ENCODE data around the gene EXD1.
"Not testable (repeated sequence)": the region's sequence is repeated elsewhere in the genome, so short reads cannot be mapped to it uniquely, and the experiment has no call there.

The EXD1 gene

GRCh38 chr15:41230650-41231421 is at the start of gene EXD1, which contains the start of gene CHP1:
Gene EXD1, minus strand, starts transcription at chr15:41230757. Its CDS starts 4,182 bp downstream, at chr15:41226575.
Gene CHP1, plus strand, starts transcription at chr15:41231268. Its CDS starts 115 bp downstream, at chr15:41231383.
- DNase-seq (ENCODE audit: low spot score): peak; percentile 95

GRCh38 chr15:41279535-41280283 is 49.2 kb upstream of the EXD1 start:
- no peak for DNase-seq (ENCODE audit: low spot score)

- DNase-seq (ENCODE audit: low spot score): no peak
These were observed 47.8 kb upstream of the EXD1 start for GRCh38 chr15:41278319-41278718.

- DNase-seq (ENCODE audit: low spot score): no peak
These were observed 46.3 kb upstream of the EXD1 start for GRCh38 chr15:41276831-41277230.

GRCh38 chr15:41269887-41270286 is 39.3 kb upstream of the EXD1 start:
- no peak for DNase-seq (ENCODE audit: low spot score)

- DNase-seq (ENCODE audit: low spot score): no peak
These were observed 33.4 kb upstream of the EXD1 start for GRCh38 chr15:41263891-41264351.

GRCh38 chr15:41262571-41262970 is 32.0 kb upstream of the EXD1 start:
- no peak for DNase-seq (ENCODE audit: low spot score)

GRCh38 chr15:41260924-41261323 is 30.4 kb upstream of the EXD1 start:
- DNase-seq (ENCODE audit: low spot score): not testable (repeated sequence)

GRCh38 chr15:41259546-41260189 is 29.1 kb upstream of the EXD1 start:
- DNase-seq (ENCODE audit: low spot score): no peak

- DNase-seq (ENCODE audit: low spot score): no peak
These were observed 28.4 kb upstream of the EXD1 start for GRCh38 chr15:41258750-41259471.

GRCh38 chr15:41256577-41257038 is 26.1 kb upstream of the EXD1 start:
- no peak for DNase-seq (ENCODE audit: low spot score)

- no peak for DNase-seq (ENCODE audit: low spot score)
These were observed 25.5 kb upstream of the EXD1 start for GRCh38 chr15:41256103-41256502.

- DNase-seq (ENCODE audit: low spot score): no peak
These were observed 24.0 kb upstream of the EXD1 start for GRCh38 chr15:41254560-41254959.

- DNase-seq (ENCODE audit: low spot score): no peak
These were observed 20.9 kb upstream of the EXD1 start for GRCh38 chr15:41251411-41251810.

GRCh38 chr15:41250745-41251144 is 20.2 kb upstream of the EXD1 start:
- not testable (repeated sequence) for DNase-seq (ENCODE audit: low spot score)

- no peak for DNase-seq (ENCODE audit: low spot score)
These were observed 10.8 kb upstream of the EXD1 start for GRCh38 chr15:41241221-41241964.

GRCh38 chr15:41238100-41238499 is 7.5 kb upstream of the EXD1 start:
- no peak for DNase-seq (ENCODE audit: low spot score)

GRCh38 chr15:41235929-41236328 is 5.4 kb upstream of the EXD1 start:
- DNase-seq (ENCODE audit: low spot score): no peak

GRCh38 chr15:41235228-41235627 is 4.7 kb upstream of the EXD1 start:
- not testable (repeated sequence) for DNase-seq (ENCODE audit: low spot score)

- no peak for DNase-seq (ENCODE audit: low spot score)
These were observed 2.8 kb upstream of the EXD1 start for GRCh38 chr15:41233367-41233771.
